DND-41 (cell line): ENCODE results near the gene ZMPSTE24.

Source experiments
- EZH2 ChIP-seq: IDR thresholded peaks from 3 replicates; pipeline ENCODE4 v1.6.1; 2012; ENCODE audit warnings: borderline replicate concordance, low read depth, mild to moderate bottlenecking, moderate library complexity, low read length, inconsistent platforms; ENCODE audit not compliant: severe bottlenecking
- TF ChIP-seq, protein P1 (sequence below): IDR thresholded peaks from 2 replicates; pipeline ENCODE4 v1.5.1; 2012; ENCODE audit warnings: borderline replicate concordance, low read length, moderate library complexity, mild to moderate bottlenecking; ENCODE audit not compliant: poor library complexity, severe bottlenecking; ENCODE audit errors: extremely low read depth

DNA sequence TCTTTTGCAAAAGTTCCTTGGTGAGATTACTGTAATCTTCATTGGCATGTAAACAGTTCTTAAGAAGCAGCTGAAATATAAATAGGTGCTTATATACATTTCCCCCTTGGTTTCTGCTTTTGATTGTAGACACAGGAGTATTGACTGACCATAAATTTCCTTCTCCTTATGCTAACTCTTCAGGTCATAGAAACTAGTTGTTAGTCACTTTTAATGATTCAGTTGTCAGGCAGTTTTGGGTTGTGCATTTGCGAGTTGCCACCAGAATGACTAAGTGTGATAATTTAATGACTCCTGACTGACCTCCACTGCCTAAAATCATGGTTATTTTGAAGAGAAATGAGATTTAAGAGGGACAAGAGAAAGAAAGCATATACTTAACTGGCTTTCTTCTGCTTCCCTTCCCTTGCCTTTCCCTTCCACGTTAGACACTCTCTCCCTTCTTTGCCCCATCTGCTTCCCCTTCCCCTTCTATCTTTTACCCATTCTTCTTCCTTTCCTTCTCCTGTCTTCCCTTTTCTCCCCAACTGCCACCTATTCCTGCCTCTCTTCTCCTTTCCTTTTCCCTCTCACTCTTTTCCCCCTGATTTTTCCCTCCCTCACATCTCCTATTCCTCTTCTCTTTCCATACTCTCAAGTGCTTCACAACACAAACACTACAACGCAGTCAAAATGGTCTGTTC is 12.3 kb downstream of the ZMPSTE24 start:
- TF ChIP-seq, protein P1, sequence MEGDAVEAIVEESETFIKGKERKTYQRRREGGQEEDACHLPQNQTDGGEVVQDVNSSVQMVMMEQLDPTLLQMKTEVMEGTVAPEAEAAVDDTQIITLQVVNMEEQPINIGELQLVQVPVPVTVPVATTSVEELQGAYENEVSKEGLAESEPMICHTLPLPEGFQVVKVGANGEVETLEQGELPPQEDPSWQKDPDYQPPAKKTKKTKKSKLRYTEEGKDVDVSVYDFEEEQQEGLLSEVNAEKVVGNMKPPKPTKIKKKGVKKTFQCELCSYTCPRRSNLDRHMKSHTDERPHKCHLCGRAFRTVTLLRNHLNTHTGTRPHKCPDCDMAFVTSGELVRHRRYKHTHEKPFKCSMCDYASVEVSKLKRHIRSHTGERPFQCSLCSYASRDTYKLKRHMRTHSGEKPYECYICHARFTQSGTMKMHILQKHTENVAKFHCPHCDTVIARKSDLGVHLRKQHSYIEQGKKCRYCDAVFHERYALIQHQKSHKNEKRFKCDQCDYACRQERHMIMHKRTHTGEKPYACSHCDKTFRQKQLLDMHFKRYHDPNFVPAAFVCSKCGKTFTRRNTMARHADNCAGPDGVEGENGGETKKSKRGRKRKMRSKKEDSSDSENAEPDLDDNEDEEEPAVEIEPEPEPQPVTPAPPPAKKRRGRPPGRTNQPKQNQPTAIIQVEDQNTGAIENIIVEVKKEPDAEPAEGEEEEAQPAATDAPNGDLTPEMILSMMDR = no peak
- TF ChIP-seq EZH2 = no peak
